HG02852 (cell line): ENCODE results near the gene DICER1.

ENCODE experiments used
- ATAC-seq: cut with Tn5 transposase; IDR thresholded peaks from one replicate; pipeline ENCODE4 v1.9.1; 2021; ENCODE audit warnings: mild to moderate bottlenecking, moderate library complexity; ENCODE audit not compliant: unreplicated experiment

DICER1 gene

DNA sequence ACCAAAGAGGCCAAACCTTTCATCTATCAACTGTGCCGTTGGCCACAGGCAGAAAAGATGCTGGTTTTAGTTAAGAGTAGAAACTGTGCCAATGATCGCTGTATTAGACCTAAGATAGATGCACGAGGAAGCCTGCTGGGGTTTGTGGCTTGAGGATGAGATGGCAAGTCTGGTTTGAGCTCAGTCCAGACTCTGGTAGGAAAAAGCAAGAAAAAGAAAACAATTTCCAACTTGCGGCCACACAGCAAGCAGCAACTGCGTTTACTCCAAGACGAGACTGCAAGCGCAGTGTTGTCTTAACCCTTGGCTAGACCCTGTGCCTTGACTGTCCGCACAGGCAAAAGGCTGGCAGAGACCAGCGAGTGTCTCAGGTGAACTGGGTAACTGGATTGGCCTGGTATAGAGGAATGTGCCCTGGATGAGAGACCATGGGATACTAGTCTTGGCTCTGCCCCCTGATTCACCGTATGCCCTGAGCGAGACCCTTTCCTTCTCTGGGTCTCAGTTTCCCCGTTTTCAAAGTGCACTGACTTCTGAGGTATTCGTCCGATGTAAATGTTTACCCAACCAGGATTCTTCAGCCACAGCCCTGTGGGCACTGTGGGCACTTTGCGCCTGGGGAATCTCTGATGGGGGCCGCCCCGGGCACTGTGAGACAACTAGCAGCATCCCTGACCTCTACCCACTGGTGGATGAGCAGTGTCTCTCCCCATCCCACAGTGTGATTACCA, 113.4 kb downstream of the DICER1 start:
- no peak for ATAC-seq

GRCh38 chr14:95043314-95043713, 114.0 kb downstream of the DICER1 start:
- no peak for ATAC-seq

- ATAC-seq: no peak
These were observed 115.8 kb downstream of the DICER1 start for GRCh38 chr14:95041477-95042020.

- ATAC-seq: no peak
These were observed 116.4 kb downstream of the DICER1 start for GRCh38 chr14:95040708-95041476.

GRCh38 chr14:95039993-95040348, 117.4 kb downstream of the DICER1 start:
- ATAC-seq: no peak

DNA sequence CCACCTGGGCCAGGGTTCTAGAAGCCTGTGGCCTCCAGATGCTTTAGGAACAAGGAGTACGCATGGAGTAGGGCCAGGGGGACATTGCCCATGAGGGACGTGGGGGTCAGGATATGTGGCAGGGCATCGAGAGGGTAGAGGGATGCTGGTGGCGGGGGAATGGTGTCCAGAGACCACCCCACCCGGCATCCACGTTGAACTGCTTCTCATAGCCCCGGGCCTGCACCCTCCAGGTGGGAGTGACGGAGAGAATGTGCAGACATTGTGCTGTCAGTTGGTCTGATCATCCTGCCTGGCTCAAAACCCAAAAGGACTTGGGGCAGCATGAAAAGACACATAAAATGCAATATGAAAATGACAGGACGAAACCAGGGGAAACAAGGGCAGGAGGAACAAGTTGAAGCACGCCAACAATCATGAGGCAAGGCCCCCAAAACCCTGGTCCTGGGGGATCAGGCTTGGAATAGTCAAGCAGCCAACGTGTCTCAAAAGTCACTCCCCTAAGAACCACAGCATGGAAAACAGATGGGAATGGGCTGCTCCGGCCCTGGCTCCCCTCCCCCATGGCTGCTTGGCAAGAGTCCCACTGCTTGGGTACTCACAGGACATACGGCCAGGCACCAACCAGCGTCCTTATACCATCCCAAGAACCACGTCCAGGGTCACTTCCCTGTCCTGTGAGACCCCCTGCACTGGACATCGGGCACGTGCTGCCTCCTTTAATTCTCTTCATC, 117.9 kb downstream of the DICER1 start:
- no peak for ATAC-seq

- ATAC-seq: no peak
These were observed 118.6 kb downstream of the DICER1 start for GRCh38 chr14:95038521-95039250.

DNA sequence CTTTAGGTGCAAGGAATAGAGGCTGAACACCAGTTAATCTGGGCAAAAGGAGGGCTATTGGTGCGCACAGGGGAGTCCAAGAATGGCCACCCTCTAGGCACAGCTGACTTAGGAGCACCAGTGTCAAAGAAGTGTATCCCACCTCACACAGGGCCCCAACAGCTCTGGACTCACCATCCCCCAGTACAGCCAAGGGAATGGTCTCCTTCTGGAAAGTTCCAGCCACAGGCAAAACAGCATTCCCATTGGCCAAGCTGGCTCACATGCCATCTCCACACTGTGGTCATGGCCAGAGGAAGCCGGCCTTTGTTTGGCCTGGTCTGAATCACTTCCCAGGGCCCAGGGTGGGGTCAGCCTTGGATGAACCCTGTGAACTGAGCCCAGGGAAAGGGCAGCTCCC, 120.1 kb downstream of the DICER1 start:
- no peak for ATAC-seq
